GM18868 (cell line): ENCODE results near the gene STOX2.

Source experiments
- ATAC-seq: cut with Tn5 transposase; IDR thresholded peaks from one replicate; pipeline ENCODE4 v1.9.1; 2021; ENCODE audit warnings: mild to moderate bottlenecking, moderate library complexity; ENCODE audit not compliant: unreplicated experiment

STOX2 gene, protein sequence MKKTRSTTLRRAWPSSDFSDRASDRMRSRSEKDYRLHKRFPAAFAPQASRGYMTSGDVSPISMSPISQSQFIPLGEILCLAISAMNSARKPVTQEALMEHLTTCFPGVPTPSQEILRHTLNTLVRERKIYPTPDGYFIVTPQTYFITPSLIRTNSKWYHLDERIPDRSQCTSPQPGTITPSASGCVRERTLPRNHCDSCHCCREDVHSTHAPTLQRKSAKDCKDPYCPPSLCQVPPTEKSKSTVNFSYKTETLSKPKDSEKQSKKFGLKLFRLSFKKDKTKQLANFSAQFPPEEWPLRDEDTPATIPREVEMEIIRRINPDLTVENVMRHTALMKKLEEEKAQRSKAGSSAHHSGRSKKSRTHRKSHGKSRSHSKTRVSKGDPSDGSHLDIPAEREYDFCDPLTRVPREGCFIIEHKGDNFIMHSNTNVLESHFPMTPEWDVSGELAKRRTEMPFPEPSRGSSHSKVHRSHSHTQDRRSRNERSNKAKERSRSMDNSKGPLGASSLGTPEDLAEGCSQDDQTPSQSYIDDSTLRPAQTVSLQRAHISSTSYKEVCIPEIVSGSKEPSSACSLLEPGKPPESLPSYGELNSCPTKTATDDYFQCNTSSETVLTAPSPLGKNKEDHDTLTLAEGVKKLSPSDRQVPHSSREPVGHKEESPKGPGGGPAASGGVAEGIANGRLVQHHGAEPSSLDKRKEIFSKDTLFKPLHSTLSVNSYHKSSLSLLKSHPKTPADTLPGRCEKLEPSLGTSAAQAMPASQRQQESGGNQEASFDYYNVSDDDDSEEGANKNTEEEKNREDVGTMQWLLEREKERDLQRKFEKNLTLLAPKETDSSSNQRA (N-terminal part only)

DNA sequence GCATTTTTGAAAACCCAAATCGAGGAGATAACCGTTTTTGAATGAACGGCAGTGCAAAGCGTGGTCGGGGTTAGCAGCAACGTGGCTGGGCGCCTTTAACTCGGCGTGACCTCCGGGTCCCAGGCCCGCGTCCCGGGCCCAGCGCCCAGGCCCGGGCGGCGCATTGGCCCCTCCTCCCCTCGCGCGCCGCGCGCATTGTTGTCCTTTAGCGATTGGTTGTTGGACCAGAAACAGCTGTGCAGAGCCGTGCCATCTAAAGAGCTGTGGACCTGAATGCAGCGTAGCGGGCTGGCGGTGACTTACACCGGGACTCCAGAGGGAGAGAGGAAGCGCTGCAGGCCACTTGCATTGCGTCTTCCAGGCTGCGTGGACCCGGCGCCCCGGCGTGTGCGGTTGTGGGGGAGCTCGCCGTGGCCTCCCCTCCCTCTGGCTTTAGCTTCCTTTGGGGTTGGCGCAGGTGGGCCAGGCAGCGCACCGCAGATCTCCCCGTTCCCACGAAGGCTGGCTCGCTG lies at the start of gene STOX2:
STOX2 (plus strand) TSS at position 227 of the 512 bp plus-strand sequence. CDS start 1,484 bp downstream, outside the sequence.
- ATAC-seq, result no peak

DNA sequence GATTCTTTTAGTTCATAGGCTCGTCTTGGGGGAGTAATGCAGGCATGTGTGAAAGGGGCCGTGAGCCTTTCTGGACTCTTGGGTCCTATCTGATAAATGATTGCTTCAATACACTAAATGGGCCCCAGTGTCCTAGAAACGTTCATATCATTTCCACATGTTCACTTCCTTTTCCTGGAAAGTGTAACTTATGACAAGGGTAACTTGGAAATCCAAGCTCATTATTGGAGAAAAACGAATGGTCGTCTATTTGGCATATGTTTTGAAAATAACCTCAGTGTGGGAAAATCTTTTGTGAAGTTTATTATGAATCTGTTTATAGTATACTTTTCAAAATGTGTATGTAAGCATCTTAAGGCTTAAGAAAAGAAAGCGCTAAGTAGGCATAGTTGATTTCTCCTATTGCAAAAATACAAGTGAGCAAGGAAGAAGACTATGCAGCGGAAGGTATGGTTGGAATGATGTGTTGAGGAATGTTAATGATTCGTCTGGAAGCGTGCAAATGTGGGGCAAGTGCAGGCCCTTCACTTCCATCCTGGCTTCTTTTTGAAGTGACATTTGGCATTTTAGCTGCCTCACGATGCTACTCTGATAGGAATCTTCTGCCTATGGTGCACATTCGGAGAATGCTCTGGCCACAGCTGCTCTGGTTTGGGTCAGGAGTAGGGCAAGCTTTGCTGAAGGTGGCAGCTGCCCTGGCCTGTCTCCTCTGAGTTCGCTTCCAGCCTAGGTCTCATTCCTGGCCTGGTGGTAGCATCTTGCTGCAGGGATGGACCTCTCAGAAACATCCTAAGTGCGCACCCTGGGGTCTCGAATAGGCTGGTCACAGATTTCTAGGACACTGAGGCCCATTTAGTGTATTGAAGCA lies 49.5 kb upstream of the STOX2 start:
- no peak for ATAC-seq

DNA sequence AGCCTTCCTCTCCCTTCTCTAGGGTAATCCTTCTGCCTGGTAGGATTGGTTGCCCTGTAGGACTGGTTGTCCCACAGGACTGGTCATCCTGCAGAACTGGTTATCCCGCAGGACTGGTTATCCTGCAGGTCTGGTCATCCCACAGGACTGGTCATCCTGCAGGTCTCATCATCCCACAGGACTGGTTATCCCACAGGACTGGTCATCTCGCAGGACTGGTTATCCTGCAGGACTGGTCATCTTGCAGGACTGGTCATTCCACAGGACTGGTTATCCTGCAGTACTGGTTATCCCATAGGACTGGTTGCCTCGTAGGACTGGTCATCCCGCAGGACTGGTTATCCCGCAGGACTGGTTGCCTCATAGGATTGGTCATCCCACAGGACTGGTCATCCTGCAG lies 48.1 kb upstream of the STOX2 start:
- ATAC-seq, result no peak

DNA sequence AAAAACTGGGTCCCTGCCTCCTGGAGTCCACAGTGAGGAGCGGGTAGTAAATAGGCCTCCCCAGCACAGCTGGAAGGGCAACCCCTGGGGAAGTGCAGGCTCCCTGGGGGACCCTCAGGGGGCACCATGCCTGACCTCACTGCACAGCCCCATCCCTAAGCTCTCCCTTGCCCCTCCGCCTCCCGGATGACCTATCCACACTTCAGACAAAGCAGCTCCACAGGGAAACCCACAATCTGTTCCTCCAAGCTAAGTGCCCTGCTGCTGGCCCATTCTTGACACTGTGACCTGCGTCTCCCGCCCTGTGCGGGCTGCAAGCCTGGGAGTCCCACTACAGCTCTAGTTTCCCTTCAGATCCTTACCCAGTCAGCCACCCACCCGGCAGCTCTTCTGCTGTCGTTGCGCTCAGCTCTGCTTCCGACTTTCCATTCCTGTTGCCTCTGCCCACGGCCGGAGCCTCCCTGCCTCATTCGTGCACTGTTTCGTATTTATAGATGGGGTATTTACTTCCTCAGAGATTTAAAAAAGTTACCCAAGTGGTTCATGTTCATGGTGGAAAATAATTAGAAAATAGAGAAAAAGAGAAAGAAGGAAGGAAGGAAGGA lies 47.0 kb upstream of the STOX2 start:
- ATAC-seq, result no peak

DNA sequence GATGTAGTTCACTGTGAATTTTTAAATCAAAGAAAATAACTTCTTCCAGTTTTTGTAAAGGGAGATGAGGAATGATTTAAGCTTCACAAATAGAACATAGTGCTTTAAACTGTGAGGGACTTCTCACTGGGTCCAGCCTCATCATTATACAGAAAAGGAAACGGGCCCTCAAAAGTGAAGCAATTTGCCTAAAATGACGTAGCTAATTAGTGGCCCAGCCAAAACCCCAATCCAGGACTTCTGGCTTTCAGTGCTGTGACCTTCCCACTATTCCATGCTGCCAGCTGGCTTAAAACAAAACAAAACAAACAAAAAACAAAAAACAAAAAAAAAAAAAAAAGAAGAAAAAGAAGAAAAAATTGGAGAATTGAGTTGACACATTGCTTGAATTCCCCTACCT lies 45.0 kb upstream of the STOX2 start:
- ATAC-seq, result no peak

DNA sequence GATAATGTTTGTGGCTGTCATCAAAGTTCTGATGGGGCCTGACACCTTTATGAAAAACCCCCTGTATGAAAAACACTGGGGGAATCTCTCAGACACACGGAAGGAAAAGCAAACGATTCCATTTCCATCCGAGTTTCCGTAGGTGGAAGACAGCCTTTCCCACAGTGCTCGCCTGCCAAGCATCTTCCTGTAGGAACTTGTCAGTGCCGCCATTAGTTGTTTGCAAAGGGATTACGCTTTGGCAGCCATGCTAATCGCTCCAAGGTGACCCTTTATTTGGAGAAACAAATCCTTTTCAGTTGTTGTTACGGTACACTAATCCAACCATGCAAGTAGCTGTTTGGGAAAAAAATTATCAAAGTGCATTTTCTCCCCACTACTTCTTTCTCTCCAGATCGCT lies 44.4 kb upstream of the STOX2 start:
- ATAC-seq, result no peak

DNA sequence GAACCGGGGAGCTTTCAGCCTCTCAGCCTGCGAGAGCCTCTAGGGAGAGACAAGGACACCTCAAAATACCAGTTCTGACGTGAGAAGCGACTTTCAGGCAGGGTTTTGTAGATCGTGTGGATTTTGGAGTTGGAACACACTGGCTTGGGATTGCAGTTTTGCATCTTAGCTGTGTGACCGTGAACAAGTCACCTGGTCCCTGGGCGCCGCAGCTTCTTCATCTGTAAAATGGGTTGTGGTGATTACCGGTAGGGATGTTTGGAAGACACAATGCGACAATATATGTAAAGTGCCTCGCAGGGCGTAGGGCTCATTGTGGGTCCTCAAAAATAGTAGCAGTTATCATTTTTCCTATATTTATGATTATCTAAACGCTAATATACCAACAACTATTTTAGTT lies 43.7 kb upstream of the STOX2 start:
- ATAC-seq, result no peak

DNA sequence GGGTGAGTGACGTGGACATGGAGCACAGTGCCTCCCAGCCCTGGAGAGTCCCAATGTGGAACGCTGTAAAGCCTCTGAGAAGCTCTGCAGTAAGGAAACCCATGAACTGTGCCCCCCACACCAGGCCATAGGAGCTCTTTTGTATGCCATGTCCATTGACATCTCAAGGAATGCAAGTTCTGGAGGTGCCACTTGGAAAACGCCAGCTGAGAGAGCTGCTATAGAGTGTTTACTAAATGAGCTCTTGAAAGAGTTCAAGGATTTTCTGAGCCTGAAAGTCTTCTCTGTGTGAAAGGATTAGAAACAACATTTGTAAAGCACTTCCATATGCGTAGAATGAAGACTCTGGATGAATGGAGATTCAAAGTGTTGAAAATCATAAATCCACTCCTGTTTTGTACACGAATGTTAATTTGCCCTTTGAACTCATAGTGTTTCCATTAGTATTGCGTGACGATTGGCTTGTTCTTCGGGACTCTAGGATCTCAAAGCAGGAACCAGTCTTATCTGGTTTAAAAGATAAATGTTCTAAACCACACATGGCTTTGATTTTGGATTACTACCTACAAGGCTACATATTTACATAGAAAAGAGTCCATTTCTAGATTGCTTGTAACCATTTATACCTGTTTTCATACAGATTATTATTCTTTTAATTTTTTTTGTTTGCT lies 41.8 kb upstream of the STOX2 start:
- no peak for ATAC-seq

DNA sequence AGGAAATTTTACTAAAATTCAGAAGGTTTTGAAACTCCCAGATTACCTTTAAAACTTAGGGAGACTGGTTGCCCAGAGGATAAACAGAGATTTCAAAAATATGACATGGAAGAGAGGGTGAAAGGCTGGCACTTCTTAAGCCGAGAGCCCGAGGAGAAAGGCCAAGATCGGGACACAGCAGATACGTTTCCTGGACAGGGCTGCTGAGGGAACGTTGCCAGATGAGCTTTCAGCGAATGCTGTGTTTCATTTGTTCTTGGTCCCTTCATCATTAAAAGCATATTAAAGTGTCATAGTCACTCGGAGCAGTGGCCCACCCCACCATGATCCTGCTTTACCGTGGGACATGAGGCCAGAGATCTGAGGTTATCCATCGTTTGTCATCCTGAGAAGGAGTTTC lies 37.9 kb upstream of the STOX2 start:
- no peak for ATAC-seq

DNA sequence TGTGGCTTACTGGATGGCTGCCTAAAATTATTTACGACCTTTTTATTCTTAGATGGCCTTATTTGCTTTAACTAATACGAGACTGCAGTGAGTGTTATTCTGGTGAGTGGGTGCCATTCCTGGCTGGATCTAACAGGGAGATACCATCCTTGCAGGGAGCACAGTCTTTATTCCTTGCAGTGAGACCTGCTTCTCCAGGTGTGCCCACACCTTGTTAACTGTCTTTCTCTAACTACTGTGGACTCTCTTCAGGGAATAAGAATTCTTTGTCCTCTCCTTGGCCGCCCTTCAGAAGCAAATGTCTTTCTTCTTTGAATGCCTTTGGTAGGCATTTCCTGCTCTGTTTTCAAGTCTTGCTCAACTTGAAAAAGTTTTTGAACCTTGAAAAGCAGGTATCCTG lies 34.1 kb upstream of the STOX2 start:
- ATAC-seq, result no peak

DNA sequence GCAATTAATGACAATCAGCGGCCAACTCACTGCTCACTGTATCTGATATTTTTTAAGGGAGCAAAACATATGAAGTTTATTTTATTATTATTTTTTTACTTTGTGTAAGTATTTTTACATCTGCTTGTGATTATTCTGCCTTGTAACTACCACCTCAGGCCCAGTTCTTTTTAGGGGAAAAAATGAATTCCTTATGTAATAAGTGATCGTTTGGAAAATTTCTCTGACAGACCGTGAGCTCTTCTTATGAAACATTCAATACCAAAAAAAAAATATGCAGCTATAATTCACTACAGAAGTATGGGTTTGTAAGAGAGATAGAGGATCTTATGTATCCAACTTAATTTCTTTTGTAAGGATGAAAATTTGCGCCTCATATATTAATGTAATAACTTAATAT lies 33.5 kb upstream of the STOX2 start:
- no peak for ATAC-seq

DNA sequence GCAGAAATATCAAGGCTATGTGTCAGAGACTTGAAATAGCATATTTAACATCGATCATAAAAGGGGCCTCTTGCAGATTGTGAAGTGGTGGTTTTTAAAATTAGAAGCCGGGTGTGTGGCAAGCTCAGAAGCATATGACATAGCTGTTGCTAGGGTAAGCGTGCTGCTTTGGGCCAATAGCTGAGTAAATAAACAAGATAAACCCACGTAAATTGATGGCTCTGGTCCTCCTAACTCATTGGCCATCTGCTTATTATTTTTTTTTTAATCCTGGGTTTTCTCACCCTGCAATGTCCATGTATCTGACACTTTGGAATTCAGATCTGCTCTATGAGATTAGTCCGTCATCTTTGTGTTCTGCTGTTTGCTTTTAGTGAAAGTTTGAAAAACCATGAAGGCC lies 32.6 kb upstream of the STOX2 start:
- no peak for ATAC-seq

DNA sequence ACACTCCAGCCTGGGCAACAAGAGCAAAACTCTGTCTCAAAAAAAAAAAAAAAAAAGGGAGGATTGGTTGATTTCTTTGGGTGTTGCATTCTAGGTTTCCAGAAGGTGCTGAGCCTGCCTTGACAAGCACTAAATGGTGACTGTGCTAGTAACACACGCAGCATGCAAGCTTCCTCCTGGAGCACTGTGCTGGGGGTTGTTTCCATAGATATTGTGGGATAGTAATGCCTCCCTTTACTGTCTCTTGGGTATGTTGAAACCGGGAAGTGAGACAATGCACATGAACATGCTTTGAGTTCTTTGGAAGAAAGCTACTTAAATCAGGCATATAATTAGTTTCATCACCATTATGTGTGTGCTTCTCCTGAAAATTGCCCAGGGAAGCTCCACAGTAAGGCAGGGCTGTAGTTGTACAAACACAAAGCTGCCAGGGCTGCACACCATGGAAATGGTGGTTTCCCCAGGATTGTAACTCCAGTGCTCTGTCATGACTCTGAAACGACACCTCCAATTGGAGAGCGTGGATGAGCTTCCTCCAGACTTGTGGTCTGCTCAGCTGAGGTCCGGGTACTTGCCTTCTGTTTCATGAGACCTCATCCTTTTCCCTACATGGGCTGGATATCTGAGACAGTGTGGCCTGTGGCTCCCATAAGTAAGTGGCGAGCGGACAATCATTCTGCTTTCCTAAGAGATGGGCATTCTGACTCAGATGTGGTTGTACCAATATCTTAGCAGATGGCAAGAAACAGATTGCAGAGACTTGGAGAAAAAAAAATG lies 31.5 kb upstream of the STOX2 start:
- no peak for ATAC-seq

DNA sequence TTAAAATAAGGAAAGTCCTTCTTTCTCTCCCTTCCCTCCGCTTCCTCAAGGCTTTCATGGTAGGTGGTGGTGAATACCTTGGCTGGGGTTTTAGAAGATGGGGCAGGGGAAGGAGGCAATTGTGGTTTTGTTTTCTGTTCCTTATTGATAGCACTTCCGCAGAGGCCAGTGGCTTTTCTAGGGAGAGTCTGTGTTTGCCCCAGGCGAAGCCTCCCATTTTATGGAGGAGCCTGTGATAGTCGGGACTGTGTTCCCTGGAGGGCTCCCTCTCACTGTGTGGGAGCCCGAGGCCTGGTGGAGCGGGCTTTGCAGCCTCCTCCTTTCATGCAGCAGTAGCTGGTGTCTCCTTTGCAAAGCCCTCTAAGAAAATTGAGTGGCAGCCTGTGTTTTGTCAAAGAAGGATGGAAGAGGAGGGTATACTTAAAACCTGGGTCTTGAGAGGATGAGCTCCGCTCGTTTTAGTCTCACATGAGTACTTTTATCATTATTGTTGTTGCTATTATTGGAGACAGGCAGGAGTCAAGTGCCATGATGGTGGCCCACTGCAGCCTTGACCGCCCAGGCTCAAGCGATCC lies 29.8 kb upstream of the STOX2 start:
- ATAC-seq, result no peak

DNA sequence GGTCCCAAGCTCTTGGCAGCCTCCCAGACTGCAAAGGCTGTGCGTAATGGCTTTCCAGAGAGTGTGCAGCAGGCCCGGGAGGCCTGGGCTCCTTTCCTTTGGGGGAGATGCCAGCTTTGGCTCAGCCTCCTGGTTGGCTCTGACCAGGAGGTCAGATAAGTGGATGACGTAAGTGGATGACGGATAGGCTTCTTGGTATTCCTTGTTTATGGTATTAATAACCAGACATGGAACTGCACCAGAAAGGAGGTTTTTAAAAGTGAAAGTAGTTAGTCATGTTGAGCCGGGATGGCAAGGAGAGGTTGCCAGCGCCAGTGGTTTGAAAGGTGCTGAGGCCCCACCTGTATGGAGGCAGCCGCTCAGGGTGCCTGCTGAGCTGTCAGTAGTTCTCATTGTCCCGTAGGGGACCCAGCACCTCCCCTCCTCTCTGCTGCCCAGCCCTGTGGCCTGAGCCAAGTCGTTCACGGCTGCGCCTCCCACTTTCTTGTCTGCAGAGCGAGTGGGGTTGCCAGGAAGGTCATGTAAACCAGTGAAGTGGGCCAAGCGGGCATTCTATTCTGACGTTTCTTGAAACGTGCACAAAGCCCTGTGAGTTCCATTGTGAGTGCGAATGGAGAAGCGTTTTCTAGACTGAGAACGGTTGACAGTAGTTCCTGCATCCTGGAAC lies 28.7 kb upstream of the STOX2 start:
- no peak for ATAC-seq

DNA sequence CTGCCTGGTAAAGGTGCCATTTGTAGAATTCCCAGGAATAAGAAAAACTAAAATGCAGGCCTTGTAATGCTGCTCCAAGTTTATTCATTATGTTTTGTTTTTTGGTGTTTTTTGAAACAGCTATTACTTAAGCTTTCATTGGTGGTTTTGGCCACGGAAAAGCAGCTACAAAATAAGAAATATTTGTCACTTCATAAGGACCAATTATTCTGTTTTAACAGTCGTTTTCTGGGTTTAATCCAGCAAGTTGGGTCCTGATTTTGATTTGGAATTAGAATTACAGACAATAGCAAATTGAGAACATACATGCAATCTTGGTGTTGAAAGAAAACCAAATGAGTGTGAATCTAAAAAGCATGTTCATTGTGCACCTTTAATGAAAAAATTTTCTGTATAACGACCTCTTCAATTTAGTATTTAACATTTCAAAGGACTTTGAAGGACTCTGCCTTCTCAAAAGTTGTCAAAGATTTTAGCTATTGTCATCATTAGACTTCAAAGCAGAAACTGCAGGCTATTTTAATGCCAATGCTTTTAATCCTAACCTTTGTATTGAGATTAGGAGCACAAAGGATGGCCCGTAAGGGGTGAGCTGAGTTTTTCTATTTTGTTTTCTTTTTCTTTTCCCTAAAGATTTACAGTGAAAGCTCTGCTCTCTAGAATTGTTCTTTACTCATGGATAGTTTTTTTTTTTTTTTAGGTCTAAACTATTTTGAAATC lies 26.7 kb upstream of the STOX2 start:
- ATAC-seq, result no peak

DNA sequence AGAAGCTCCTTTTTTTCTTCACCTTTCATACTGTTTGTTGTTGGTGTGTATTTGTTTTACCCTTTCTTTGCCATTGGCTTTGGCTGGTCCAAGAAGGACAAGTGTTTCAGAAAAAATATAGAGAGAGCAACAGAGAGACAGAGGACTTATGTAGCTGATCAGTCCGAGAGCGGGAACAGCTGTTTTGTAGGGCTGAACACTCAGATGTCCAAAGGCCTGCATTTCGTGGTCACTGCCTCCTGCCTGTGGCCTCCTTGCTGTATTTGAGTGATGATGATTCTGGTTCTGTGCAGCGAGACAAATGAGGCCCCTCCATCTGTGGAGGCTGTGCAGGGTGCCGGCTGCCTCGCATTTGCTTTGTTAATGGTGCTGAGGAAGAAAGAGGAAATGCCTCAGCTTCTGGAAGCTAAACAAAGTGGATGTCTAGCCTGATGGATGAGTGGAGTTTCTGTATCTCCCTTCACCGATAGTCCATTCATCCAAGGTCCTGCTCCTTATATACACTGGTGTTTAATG lies 19.8 kb upstream of the STOX2 start:
- ATAC-seq, result no peak

DNA sequence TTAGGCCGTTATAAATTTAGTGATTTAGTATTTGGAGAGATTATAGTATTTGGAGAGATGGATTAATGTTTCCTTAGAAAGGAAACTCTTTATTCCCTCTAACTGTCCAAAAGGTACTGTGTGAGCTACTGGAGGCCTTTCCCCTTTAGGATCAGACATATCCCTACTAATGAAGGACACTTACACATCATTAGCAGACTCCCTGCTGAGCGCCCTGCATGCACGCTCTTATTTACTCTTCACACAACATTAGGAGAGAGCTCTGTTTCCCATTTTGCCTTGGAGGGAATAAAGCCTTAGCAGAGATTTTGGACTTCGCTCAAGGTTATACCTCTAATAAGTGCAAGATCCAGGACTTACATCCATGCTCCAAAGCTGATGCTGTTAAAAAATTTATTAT lies 17.8 kb upstream of the STOX2 start:
- no peak for ATAC-seq
